ENCODE data around the gene SMIM5. TPM values are rescaled to one million over a fixed set of nuclear protein-coding genes. Genes with fewer than 3 reads are reported as not detected.

The SMIM5 gene
- polyA plus RNA-seq = 0.15 to 0.59 TPM (median 0.24 TPM) in 3 replicates
- 0.80 TPM for polyA plus RNA-seq (2011; ENCODE audit: low read depth)
- 0.23 and 0.39 TPM in 2 replicates for polyA plus RNA-seq (2011; cell fraction: cytosol; rRNA removed)
- polyA plus RNA-seq (2011; cell fraction: nucleus; rRNA removed) = 0.18 and 0.28 TPM in 2 replicates
- polyA plus RNA-seq (2012; ENCODE audit: low replicate concordance) = 0.19 and 5.3 TPM in 2 replicates
- polyA minus RNA-seq = 0.13 to 0.66 TPM (median 0.30 TPM) in 3 replicates
- polyA minus RNA-seq (2011; cell fraction: cytosol; rRNA and poly(A)+ RNA removed) = not detected
- 0.39 and 0.53 TPM in 2 replicates for polyA minus RNA-seq (2011; cell fraction: nucleus; rRNA and poly(A)+ RNA removed)

GRCh38 chr17:75632863-75633485 is at the start of gene SMIM5:
Gene SMIM5, plus strand, starts transcription at chr17:75633434. Its CDS starts 6,768 bp downstream, at chr17:75640202.
- H3K4me3 ChIP-seq (ENCODE audit: control insufficient read depth in 2 of 3, extremely low read depth in 1 of 3, insufficient read depth in 2 of 3, low read depth in 1 of 3, low read length in 3 of 3) = no peak within 1 kb of the TSS
- peak within 1 kb of the TSS; percentile 63 for H3K9ac ChIP-seq (ENCODE audit: control insufficient read depth, extremely low read depth, insufficient read depth, low read length)
- peaks cover 4 to 16% of the 10 kb centered on the region in 2 experiments for H3K36me3 ChIP-seq (ENCODE audit: control insufficient read depth in 2 of 2, extremely low read depth in 1 of 2, insufficient read depth in 2 of 2, low read length in 2 of 2)
- peak; percentile 33 for DNase-seq (ENCODE audit: low read depth, low spot score)
- TF ChIP-seq, protein P1, sequence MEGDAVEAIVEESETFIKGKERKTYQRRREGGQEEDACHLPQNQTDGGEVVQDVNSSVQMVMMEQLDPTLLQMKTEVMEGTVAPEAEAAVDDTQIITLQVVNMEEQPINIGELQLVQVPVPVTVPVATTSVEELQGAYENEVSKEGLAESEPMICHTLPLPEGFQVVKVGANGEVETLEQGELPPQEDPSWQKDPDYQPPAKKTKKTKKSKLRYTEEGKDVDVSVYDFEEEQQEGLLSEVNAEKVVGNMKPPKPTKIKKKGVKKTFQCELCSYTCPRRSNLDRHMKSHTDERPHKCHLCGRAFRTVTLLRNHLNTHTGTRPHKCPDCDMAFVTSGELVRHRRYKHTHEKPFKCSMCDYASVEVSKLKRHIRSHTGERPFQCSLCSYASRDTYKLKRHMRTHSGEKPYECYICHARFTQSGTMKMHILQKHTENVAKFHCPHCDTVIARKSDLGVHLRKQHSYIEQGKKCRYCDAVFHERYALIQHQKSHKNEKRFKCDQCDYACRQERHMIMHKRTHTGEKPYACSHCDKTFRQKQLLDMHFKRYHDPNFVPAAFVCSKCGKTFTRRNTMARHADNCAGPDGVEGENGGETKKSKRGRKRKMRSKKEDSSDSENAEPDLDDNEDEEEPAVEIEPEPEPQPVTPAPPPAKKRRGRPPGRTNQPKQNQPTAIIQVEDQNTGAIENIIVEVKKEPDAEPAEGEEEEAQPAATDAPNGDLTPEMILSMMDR (optimal IDR thresholded peaks at IDR 0.05 in 1 of 3, IDR thresholded peaks at IDR 0.05 in 1 of 3, conservative IDR thresholded peaks at IDR 0.05 in 1 of 3; ENCODE audit: extremely low read depth in 1 of 3, insufficient read depth in 2 of 3, low read length in 3 of 3) = peak; percentile 90 to 98 (median 92)
- no peak for TF ChIP-seq EZH2 (IDR thresholded peaks at IDR 0.05; ENCODE audit: low read length)
- dilution Hi-C loops (cut with MboI; ENCODE audit: extremely low pct_ligation_motif_present, low sequenced_read_pairs) = no loop called here
- H3K27me3 ChIP-seq (ENCODE audit: control insufficient read depth, extremely low read depth, insufficient read depth, low read length) = no peaks in the 10 kb centered on the region
- peaks cover 15% of the 10 kb centered on the region for H3K4me1 ChIP-seq (ENCODE audit: control insufficient read depth, extremely low read depth, insufficient read depth, low read length)
- peak within 1 kb of the TSS; percentile 42 for H2AFZ ChIP-seq (ENCODE audit: control insufficient read depth, low read length)
- H3K79me2 ChIP-seq (ENCODE audit: control insufficient read depth, insufficient read depth, low read length) = no peaks in the 10 kb centered on the region
- H3K9me3 ChIP-seq (ENCODE audit: control insufficient read depth, low read depth, low read length) = no peaks in the 10 kb centered on the region
- no peaks in the 10 kb centered on the region for H3K9me1 ChIP-seq (ENCODE audit: control insufficient read depth, extremely low read depth, insufficient read depth, low read length)
- H4K20me1 ChIP-seq (ENCODE audit: control insufficient read depth, extremely low read depth, insufficient read depth, low read length) = peaks cover 3% of the 10 kb centered on the region
- H3K27ac ChIP-seq (ENCODE audit: control insufficient read depth, insufficient read depth, low read length) = peak within 1 kb of the TSS; percentile 58
- no peak for FAIRE-seq
- H3K4me2 ChIP-seq (ENCODE audit: control insufficient read depth, extremely low read depth, insufficient read depth, low read depth, low read length) = peak within 1 kb of the TSS; percentile 45

DNA sequence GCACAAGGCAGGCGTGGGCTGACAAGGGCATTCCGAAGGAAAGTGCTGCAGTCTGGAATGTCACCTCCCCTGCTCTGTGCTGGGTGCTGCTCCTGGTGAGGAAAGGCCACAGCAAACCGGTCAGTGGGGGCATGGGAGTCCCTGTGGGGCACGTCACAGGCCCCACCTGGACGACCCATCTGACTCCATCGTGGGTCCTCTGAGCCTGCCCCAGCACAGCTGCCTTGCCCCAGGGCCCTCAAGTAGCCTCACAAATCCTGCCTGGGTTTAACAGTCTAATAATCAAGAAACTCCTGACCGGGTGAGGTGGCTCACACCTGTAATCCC is 48.4 kb upstream of the SMIM5 start:
- Histone ChIP-seq H3K9me1 (ENCODE audit: control insufficient read depth, extremely low read depth, insufficient read depth, low read length) (no peaks in the 10 kb centered on the region), H3K36me3 (ENCODE audit: control insufficient read depth in 2 of 2, extremely low read depth in 1 of 2, insufficient read depth in 2 of 2, low read length in 2 of 2) (no peaks in the 10 kb centered on the region), H3K4me2 (ENCODE audit: control insufficient read depth, extremely low read depth, insufficient read depth, low read depth, low read length) (no peak overlapping the region), H3K9ac (ENCODE audit: control insufficient read depth, extremely low read depth, insufficient read depth, low read length) (no peak overlapping the region), H2AFZ (ENCODE audit: control insufficient read depth, low read length) (no peak overlapping the region), H3K27me3 (ENCODE audit: control insufficient read depth, extremely low read depth, insufficient read depth, low read length) (peaks cover 25% of the 10 kb centered on the region), H3K4me3 (ENCODE audit: control insufficient read depth in 2 of 3, extremely low read depth in 1 of 3, insufficient read depth in 2 of 3, low read depth in 1 of 3, low read length in 3 of 3) (no peak overlapping the region), H3K79me2 (ENCODE audit: control insufficient read depth, insufficient read depth, low read length) (no peaks in the 10 kb centered on the region), H3K4me1 (ENCODE audit: control insufficient read depth, extremely low read depth, insufficient read depth, low read length) (no peaks in the 10 kb centered on the region), H4K20me1 (ENCODE audit: control insufficient read depth, extremely low read depth, insufficient read depth, low read length) (no peaks in the 10 kb centered on the region), H3K27ac (ENCODE audit: control insufficient read depth, insufficient read depth, low read length) (no peak overlapping the region), H3K9me3 (ENCODE audit: control insufficient read depth, low read depth, low read length) (no peaks in the 10 kb centered on the region)
- TF ChIP-seq, protein P1 (optimal IDR thresholded peaks at IDR 0.05 in 1 of 3, IDR thresholded peaks at IDR 0.05 in 1 of 3, conservative IDR thresholded peaks at IDR 0.05 in 1 of 3; ENCODE audit: extremely low read depth in 1 of 3, insufficient read depth in 2 of 3, low read length in 3 of 3) = no peak
- TF ChIP-seq EZH2 (IDR thresholded peaks at IDR 0.05; ENCODE audit: low read length) = no peak
- dilution Hi-C loops (cut with MboI; ENCODE audit: extremely low pct_ligation_motif_present, low sequenced_read_pairs) = no loop called here
- DNase-seq (ENCODE audit: low read depth, low spot score) (no peak), FAIRE-seq (no peak)

Measured in keratinocyte (primary cell).